ENCODE results near the gene CYP17A1.
"Not testable (repeated sequence)": the region's sequence is repeated elsewhere in the genome, so short reads cannot be mapped to it uniquely, and the experiment has no call there.

The CYP17A1 gene

GRCh38 chr10:102837230-102837721 lies at the start of gene CYP17A1:
Gene CYP17A1 (minus strand): TSS chr10:102837413. CDS start chr10:102837361, 52 bp downstream.
- DNase-seq: peak; percentile 4

GRCh38 chr10:102880256-102880655 lies 43.0 kb upstream of the CYP17A1 start:
- DNase-seq: no peak

- no peak for DNase-seq
Measured at GRCh38 chr10:102878629-102879028, 41.4 kb upstream of the CYP17A1 start.

- no peak for DNase-seq
Measured at GRCh38 chr10:102876747-102877153, 39.5 kb upstream of the CYP17A1 start.

GRCh38 chr10:102872163-102872562 lies 35.0 kb upstream of the CYP17A1 start:
- DNase-seq: no peak

DNA sequence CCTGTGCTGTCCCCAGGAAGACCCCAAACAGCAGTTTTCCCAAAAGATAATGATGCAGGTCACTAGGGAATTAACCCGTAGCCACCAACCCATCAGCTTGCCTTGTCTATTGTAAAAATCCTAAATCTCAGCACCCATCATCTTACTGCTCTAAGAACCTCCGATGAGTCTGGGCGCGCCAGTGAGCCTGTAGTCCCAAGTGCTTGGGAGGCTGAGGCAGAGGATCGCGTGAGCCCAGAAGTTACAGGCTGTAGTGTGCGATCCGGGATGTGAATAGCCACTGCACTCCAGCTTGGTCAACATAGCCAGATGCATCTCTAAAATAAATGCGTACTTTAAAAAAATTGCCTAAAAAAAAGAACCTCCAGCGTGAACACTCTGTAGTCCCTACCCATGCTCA lies 33.0 kb upstream of the CYP17A1 start:
- DNase-seq: no peak

- DNase-seq: peak; percentile 44
Measured at GRCh38 chr10:102869258-102870198, 32.3 kb upstream of the CYP17A1 start, which contains the start of gene AS3MT. Gene AS3MT (plus strand): TSS chr10:102869470. CDS start chr10:102869593, 123 bp downstream.

DNA sequence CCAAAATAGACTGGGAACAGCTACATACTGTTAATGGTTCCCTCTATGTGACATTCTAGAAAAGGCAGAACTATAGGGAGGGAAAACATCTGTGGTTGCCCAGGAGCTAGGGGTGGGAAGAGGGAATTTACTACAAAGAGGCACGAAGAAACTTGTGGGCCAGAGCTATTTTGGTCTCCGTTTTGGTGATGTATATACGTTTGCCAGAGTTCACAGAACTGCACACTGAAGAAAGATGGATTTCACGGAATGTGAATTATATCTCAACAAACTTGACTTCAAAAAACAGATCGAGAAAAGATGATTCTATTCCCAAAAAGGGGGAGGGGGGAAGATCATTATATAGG lies 31.7 kb upstream of the CYP17A1 start:
- DNase-seq: no peak

- DNase-seq: no peak
Measured at GRCh38 chr10:102865620-102866019, 28.4 kb upstream of the CYP17A1 start.

DNA sequence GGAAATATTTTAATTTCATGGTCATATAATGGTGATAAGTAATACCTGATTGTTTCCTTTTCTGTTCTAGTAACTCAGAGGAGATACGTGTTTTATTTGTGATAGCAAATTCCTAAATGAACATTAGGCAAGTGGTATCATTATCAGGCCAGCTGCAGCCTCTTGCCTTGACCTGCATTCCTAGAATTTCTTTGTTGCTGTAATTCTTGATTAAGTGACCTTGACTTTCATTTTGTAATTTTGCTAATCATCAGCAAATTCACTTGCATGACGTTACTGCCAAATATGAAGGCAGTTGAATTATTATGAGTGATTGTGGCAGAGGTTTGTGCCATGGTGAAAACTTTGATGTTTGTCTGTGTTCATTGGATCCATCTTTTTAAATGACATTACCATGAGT lies 26.4 kb upstream of the CYP17A1 start:
- no peak for DNase-seq

- no peak for DNase-seq
Measured at GRCh38 chr10:102859911-102860310, 22.7 kb upstream of the CYP17A1 start.

DNA sequence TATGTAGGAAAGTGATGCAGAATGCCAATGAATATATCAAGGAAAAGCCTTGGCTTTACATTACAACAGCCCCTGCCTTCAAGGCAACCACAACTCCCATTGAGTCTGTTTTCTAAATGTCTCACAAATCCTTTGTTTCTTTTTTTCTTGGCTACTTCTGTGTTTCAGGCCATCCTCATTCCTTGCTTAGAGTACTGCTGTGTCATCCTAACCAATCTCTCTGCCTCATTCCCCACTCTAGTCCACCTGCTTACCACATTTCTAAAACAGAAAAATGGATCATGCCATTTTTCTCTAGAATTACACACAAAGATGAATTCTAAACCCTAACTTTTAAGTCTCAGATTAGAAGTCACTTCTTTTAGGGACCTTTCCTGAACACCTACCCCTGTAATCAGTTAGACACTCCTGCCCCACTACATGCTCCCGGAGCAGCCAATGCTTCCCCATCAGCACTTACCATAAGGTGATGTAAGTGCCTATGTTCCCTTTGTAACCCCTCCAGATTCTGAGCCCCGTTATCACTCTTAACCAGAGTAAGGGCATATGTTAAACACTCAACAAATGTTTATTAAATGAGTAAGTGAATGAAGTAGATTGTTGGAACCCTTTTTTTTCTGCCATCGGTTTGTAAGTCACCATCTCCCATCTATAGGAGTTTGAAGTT lies 19.7 kb upstream of the CYP17A1 start:
- DNase-seq: no peak

DNA sequence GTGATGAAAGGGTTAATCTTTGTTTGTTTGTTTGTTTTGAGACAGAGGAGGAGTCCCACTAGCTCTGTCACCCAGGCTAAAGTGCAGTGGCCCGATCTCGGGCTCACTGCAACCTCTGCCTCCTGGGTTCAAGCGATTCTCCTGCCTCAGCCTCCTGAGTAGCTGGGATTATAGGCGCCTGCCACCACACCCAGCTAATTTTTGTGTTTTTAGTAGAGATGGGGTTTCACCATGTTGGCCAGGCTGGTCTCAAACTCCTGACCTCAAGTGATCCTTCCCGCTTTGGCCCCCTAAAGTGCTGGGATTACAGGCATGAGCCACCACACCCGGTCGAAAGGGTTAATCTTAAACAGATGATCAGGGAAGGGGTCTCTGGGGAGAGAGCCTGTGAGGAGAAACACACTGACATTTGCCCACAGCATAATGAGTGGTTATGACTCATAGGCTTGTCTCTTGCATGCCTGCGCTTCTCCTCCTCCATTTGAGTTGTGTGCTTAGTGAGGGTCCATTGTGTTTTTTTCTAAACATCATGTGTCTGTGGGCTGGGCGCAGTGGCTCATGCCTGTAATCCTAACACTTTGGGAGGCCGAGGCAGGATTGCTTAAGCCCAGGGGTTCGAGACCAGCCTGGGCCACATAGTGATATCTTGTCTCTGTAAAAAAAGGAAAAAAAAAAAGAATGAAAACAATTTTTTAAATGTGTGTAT lies 18.7 kb upstream of the CYP17A1 start:
- DNase-seq: peak; percentile 47

- not testable (repeated sequence) for DNase-seq
Measured at GRCh38 chr10:102853237-102853636, 16.0 kb upstream of the CYP17A1 start.

DNA sequence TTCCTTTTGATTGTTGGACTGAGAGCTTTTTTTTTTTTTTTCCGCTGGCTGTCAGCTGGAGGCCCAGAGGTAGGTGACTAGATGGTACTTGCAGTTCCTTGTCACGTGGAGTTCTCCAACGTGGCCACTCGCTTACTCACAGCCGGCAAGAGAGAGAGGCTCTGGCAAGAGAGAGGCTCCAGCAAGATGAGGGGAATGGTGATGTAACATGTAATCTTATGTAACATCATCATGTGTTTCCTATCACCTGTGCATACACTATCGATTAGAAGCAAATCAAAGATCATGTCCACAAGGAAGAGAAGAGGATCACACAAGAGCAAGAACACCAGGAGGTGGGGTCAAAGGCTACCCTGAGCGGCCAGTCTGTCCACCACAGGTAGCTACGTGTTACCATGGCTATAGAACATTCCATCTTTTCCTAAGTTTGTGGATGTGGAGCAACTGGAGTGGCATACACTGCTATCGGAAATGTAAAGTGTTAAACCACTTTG lies 12.9 kb upstream of the CYP17A1 start:
- no peak for DNase-seq

DNA sequence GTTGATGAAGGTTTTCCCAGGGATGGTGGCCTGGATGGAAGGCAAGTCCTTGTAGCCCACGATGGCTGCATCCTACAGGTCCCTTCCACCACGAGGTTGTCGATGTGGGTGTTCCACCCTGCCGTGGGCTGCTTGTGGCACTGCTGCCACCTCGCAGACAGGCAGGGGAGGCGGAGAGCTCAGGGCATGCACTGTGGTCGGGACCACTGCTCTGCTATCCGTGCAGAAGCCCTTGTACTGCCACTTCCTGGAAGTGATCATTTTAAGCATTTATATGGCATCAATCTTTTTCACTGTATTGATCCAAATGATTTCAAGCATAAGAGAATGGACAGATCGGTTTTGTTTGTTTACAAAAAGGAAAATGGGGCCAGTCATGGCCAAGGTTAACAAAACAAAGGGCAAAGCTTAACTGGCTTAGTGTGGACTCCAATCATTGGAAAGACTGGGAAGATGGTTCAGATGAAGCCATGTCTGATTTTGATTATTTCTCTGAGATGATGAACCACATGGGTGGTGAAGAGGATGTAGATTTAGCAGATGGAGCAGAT lies 8.2 kb upstream of the CYP17A1 start:
- no peak for DNase-seq

DNA sequence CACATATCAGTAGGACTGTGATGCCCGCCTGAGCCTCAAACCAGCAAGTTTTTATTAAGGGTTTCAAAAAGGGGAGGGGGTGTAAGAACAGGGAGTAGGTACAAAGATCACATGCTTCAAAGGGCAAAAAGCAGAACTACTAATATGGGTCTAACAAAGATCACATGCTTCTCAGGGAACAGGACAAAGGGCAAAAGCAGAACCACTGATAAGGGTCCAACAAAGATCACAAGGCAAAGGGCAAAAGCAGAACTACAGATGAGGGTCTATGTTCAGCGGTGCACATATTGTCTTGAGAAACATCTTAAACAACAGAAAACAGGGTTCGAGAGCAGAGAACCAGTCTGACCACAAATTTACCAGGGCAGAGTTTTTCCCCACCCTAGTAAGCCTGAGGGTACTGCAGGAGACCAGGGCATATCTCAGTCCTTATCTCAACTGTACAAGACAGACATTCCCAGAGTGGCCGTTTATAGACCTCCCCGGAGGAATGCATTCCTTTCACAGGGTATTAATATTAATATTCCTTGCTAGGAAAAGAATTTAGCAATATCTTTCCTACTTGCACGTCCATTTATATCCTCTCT lies 7.1 kb upstream of the CYP17A1 start:
- not testable (repeated sequence) for DNase-seq

- not testable (repeated sequence) for DNase-seq
Measured at GRCh38 chr10:102843139-102843538, 5.9 kb upstream of the CYP17A1 start.

DNA sequence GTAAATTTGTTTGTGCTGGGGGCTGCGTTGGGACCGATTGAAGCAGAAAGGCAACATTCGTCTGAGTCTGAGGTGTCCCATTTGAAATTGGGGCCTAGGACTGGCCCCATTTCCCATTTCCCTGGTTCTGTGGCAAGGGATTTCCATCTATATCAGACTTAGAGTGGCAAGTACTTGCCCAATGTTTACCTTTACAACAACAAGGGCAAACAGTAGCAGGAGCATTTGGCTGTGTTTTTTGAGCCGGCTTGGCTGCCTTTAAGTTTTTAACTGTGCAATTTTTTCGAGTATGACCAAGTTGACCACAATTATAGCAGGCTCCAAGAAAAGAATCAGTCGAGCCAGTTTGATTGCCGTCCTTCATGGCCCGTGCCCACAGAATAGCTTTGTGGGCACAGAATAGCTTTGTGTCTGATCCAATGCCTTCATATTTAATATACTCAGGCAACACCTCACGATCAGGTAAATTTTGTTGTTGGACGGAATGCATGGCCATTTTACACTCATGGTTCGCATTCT lies 4.7 kb upstream of the CYP17A1 start:
- DNase-seq: no peak

DNA sequence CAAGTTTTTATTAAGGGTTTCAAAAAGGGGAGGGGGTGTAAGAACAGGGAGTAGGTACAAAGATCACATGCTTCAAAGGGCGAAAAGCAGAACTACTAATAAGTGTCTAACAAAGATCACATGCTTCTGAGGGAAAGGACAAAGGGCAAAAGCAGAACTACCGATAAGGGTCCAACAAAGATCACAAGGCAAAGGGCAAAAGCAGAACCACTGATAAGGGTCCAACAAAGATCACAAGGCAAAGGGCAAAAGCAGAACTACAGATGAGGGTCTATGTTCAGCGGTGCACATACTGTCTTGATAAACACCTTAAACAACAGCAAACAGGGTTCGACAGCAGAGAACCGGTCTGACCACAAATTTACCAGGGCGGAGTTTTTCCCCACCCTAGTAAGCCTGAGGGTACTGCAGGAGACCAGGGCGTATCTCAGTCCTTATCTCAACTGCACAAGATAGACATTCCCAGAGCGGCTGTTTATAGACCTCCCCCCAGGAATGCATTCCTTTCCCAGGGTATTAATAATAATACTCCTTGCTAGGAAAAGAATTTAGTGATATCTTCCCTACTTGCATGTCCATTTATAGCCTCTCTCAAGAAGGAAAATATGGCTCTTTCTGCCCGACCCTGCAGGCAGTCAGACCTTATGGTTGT lies 1.2 kb upstream of the CYP17A1 start:
- DNase-seq: not testable (repeated sequence)

DNA sequence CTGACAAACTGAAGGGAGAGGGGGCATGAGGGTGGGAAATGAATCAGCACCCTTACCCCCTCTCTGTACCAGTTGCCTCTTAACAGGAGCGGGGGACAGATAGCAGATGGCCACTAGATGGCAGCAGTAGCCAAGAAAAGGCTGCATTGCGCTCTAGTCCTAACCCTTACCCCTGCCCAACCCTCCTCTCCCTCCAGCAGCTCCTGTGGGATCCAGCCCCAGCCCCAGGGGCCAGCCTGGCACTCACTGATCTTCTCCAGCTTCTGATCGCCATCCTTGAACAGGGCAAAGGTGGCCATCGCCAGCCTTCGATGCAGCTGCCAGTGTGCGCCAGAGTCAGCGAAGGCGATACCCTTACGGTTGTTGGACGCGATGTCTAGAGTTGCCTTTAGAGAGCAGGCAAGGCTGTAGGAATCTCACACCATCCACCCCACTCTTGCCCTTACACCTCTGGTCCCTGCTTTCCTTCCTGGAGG lies 2.2 kb downstream of the CYP17A1 start:
- peak; percentile 33 for DNase-seq
